Inferior parietal cortex (tissue), 1 donor: ENCODE measurements around the gene HOXC9.

Source experiments
- DNase-seq: peaks from one replicate; pipeline ENCODE4 v3.0.0-alpha.2; 2016; ENCODE audit errors: extremely low spot score

Gene HOXC9

GRCh38 chr12:53976172-53976822 lies 23.7 kb upstream of the HOXC9 start:
- DNase-seq: no peak

- DNase-seq: no peak
Measured at GRCh38 chr12:53976823-53977595, 23.0 kb upstream of the HOXC9 start.

- no peak for DNase-seq
Measured at GRCh38 chr12:53977596-53978445, 22.1 kb upstream of the HOXC9 start.

- no peak for DNase-seq
Measured at GRCh38 chr12:53978477-53979356, 21.2 kb upstream of the HOXC9 start.

GRCh38 chr12:53980104-53980801 lies 19.7 kb upstream of the HOXC9 start:
- DNase-seq: no peak

GRCh38 chr12:53980802-53981496 lies 19.0 kb upstream of the HOXC9 start:
- DNase-seq: no peak

GRCh38 chr12:53981634-53982565 lies 18.1 kb upstream of the HOXC9 start:
- no peak for DNase-seq

GRCh38 chr12:53982648-53983567 lies 17.1 kb upstream of the HOXC9 start:
- DNase-seq: no peak

GRCh38 chr12:53983568-53983949 lies 16.4 kb upstream of the HOXC9 start:
- no peak for DNase-seq

GRCh38 chr12:53983950-53984572 lies 15.9 kb upstream of the HOXC9 start:
- DNase-seq: no peak

GRCh38 chr12:53984901-53985691 lies 14.9 kb upstream of the HOXC9 start, which contains the start of gene HOXC10:
Gene HOXC10 (plus strand): TSS chr12:53985146. CDS start chr12:53985260, 114 bp downstream.
- DNase-seq: peak; percentile 48

- no peak for DNase-seq
Measured at GRCh38 chr12:53985692-53985993, 14.3 kb upstream of the HOXC9 start.

GRCh38 chr12:53985994-53986685 lies 13.8 kb upstream of the HOXC9 start:
- DNase-seq: no peak

GRCh38 chr12:53986686-53987483 lies 13.1 kb upstream of the HOXC9 start:
- DNase-seq: no peak

GRCh38 chr12:53987787-53988230 lies 12.2 kb upstream of the HOXC9 start:
- no peak for DNase-seq
